Activated CD8-positive, alpha-beta memory T cell treated with anti-CD3 and anti-CD28 coated beads, Interleukin-2, amount 50 U/mL, for 1 hour (primary cell): Measurements from ENCODE around the gene COLEC11.
"Not testable (repeated sequence)": the region's sequence is repeated elsewhere in the genome, so short reads cannot be mapped to it uniquely, and the experiment has no call there.

Source experiments
- DNase-seq: peaks from one replicate; pipeline ENCODE4 v3.0.0-alpha.2; 2020; ENCODE audit errors: extremely low read depth

The COLEC11 gene

DNA sequence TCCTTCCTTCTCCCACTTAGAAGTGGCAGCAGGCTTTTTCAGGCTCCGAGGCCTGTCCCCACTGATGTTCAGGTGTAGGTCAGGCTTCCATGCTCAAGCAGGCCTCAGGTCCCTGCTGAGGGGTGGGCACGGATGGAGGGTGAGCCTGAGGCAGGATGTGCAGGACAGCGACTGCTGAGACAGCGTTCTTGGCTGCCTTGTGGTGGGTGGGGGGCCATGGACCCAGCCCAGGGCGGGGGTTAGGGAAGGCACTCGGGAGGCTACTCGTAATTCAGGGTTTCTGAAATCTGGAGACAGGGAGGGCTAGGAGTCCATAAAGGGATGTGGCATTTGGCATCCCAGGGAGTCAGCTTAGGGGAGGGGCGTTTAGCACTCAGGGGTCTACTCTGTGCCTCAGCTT is 30.3 kb downstream of the COLEC11 start:
- no peak for DNase-seq

DNA sequence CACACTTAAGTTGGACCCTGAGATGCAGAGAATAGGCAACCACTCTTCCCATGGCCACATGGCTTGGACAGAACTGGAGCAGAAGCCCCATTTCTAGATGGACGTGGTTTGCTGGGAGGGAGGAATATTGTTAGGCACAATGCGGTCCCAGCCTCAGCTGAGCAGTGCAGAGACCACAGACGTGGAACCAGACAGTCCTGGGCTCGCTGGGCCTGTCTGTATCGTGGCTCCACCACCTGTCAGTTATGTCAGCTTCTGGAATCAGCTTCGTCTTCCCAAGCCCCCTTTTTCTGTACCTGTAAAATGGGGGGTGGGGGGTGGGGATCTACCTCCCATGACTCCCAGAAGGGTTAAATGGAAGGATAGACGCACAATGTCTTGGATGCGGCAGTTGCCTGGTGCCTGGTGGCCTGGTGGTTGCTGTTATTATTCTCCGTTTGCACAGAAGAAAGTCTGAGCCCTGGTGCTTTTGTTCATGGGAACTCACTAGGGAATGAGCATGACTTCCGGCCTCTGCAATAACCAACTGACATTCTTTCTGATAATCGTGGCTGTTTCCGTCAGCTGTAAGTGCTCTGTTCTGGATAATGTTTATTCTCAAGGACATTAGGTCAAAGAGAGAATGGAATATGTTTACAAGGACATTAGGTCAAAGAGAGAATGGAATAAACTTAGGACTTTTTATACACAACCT is 31.4 kb downstream of the COLEC11 start:
- DNase-seq, result no peak

DNA sequence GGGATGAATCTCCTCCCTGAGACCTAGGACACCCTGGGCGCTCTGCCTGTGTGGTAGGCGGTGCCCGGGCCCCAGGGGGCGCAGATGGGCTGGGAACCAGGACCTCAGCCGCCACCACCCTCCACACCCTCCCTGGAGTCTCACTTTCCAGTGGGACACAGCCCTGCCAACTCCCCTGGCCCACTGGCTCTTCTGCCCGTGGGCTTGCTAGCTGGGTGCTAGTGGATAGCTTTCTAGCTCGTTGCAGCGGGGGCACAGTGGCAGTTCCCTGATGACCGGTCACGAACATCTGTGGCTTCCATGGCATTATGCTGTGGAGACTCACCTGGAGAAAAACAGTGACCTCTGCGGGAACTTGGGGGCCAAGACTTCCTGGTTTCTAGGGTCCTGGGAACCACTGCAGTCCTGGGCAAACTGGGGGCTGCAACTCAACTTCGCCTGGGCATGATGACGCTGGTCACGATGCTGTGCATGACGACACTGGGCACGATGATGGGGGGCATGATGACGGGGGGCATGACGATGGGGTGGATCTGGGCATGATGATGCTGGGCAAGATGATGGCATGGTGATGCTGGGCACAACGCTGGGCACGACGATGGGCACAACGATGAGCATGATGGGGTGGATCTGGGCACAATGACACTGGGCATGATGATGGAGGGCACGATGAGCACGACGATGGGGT is 32.0 kb downstream of the COLEC11 start:
- DNase-seq, result no peak

GRCh38 chr2:3627500-3628100 is 32.7 kb downstream of the COLEC11 start:
- no peak for DNase-seq

- DNase-seq, result no peak
Observed at GRCh38 chr2:3628241-3628679, 33.3 kb downstream of the COLEC11 start.

DNA sequence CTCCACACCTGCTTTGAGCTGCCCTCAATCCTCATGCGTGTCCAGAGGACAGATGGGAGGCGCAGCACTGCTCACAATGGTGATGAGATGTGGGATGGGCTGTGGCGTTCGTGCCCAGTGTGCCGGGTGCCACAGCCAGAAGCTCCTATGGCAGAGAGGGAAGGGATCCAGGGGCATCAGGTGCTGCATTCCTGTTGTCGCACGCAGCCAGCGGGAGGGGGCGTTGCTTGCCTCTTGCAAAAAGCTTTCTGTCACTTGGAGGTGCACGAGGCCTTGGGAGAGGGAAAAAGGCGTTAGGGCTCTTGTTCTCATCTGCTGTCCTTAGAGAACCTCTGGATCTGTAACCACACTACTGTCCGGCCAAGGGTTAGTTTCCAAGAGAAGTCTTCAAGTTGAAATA is 33.9 kb downstream of the COLEC11 start:
- no peak for DNase-seq

DNA sequence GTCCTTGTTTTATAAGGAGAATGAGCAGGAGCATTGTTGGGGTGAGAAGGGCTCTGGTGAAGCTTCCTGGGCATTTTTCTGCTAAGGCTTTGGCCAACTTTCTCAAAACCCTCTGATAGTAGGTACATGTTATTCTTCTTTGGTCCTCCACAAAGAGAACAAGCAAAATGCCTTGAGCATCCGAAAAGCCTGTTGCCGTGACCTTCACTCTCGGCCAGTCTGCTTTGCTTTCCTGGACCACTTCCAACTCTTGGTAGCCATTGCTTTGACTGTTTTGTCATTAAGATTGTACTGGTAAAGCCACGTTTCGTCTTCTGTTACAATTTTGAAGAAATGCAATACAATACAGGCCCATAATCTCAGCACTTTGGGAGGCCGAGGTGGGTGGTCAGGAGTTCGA is 35.7 kb downstream of the COLEC11 start:
- no peak for DNase-seq

GRCh38 chr2:3631161-3631850 is 36.4 kb downstream of the COLEC11 start:
- DNase-seq, result no peak

DNA sequence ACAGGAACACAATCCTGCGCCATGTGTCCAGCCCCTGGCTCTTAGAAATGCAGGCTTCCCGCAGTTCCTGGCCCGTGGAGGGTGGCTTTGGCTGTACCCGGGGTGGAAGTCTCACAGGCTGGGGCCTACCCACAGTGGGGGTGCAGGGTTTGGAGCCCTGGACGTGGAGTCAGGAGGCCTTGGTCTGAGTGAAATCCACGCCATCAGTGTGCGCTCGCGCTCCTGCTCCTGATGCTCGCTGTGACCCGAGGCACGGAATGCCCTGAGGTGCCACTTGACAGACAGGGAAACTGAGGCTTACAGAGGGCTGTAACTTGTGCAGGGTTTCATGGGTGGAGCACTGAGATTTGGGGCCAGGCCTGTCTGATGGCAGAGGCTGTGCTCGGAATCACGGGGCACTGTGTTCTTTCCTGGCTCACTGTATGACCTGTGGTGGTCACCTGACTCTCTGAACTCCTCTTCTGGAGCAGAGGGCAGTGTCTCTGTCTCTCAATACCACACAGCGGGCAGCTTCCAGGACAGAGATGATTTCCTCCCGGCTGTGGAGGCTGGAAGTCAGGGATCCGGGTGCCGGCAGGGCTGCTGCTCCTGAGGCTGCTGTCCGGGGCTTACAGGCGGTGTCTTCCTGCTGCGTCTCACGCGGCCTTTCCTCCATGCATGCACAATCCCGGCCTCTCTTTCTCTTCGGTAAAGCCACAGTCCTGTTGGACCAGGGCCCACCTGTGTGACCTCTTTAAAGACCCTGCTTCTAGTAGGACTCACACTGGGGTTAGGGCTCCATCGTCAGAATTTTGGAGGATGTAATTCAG is 37.1 kb downstream of the COLEC11 start:
- no peak for DNase-seq

DNA sequence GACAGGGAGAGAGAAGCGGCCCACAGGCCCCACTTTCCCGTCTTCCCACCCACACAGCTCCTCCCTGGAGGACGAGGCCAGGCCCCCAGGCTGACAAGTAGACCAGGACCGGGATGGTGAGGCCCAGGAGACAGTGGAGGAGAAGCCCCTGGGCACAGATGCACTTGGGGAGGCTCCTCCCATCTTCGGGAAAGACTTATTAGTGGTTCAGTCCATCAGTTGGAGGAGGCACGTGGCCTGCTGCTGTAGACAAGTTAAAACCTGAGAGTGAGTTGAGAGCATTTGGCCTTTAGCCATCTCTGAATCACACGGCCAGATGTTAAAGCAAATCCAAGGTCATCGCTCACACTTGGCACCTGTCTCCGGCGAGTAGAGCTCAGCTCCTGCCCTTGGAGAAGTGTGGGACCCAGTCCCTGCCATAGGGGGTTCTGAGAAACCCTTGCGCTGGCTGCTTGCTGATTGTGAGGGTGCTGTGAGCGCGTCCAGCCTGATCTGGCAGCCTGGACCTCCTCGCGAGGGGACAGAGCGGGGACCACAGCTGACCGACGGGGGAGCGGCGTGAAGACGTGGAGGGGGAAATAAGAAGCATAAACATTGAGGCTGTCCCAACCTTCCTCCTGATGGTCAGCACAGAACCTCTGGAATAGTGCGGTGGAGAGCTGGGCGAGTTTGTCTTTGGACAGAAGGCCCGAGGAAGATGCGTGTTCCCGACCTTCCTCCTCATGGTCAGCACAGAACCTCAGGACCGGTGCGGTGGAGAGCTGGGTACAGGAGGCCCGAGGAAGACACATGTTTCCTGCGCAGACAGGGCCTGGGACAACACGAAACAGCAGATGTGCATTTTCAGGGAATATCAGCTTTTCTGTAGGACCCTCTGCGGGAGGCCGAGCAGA is 38.4 kb downstream of the COLEC11 start:
- DNase-seq, result no peak

DNA sequence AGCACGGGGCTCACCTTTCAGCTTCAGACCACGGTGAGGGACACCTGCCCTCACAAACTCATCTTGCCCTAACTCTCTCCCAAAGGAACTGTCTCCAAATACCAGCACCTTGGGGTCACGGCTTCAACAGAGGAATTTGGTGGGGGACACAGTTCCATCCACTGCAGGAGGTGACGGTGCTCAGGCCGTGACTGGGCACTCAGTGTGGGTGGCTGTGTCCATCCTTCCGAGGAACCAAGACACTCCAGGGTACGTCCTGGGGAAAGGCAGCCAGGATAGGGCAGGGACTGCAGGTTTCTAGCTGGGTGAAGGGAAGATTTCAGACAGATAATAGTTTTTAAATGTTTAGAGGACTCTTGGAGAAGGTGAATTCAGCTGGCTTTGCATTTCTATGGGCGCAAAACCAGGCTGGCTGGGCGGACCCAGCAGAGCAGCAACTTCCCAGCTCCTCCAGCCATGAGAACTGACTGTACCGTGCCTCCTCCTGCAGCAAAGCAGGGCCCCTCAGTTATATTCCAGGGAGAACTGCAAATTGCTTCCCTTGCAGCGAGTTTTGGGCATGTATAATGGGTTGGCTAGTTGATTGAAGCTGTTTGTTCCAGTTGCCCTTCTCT is 39.2 kb downstream of the COLEC11 start:
- DNase-seq, result no peak

- no peak for DNase-seq
Observed at GRCh38 chr2:3634596-3635121, 39.7 kb downstream of the COLEC11 start.

DNA sequence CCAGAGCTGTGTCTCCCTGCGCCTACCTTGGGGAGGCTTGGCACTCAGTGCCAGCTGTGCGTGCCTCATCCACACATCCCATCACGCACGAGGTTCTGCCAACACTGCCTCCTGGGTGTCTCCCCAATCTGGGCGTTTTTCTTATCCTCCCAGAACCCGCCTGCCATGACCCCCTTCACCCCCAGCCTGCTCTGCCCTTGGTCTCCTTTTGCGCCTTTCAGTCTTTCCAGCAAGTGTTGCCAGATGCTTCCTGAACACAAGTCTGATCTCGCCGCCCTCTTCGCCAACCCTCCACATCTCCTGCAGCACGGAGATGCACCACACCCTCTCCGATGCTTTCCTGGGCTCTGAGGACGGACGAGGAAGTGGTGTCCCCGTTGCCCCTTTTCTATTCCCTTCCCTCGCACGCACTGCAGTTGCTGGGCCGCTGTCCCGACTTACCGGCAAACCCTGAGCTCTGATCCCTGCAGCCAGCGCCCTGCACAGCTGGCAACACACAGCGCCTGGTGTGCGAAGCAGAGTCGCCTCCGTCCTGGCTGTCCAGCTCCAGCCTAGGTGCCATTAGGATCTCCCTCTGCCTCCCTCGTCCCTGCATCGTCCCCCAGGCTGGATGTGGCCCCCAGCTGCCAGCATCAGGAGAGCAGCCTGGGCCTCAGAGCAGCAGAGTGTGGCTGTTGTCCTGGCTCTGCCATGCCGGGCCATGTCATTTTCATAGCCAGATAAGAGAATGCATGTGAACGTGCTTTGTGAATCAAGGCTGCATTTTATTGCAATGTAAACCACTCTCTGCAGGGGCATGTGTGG is 40.5 kb downstream of the COLEC11 start:
- DNase-seq, result no peak

DNA sequence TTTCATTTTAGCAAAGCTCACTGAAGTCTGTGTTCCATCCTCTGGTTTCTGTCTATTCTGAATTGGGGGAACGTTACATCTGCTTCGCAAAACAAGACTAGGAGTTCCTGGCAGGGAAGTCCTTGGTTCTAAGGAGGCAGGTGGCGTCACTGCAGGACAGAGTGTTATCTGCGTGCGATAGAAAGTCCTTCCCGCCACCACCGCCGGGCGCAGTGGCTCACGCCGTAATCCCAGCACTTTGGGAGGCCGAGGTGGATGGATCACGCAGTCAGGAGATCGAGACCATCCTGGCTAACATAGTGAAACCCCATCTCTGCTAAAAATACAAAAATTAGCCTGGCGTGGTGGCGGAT is 41.0 kb downstream of the COLEC11 start:
- not testable (repeated sequence) for DNase-seq

DNA sequence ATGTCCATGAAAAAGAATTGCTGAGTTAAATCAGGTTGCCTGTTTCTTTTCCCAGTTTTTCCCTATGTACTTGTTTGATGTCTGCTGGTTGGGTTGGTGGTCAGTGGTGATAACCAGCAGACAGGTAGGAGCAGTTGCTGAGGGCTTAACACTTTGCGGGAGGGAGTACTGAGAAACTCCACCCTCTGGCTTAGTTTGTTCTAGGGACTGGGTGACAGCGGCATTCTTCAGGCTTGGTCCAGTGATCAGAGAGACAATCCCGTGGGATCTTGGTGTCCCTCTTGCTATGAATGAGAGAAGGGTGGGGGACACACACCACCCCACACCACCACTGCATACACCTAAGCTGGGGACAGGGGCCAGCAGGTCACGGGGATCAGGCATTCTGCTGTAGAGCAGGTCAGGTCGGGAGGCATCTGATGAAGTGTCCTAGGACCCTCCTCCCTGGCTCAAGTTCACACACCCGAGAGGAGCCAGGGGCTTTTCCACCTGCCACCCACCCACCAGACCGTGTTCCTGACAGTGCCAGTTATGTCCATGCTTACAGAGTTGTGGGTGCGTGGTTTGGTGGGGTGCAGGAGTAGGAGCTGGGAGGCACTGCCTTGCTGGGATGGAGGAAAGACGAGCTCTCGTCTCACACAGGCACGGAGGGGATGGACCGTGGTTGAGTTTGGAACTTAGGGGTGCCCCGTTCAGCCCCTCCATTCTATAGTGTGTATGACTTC is 41.8 kb downstream of the COLEC11 start:
- no peak for DNase-seq

DNA sequence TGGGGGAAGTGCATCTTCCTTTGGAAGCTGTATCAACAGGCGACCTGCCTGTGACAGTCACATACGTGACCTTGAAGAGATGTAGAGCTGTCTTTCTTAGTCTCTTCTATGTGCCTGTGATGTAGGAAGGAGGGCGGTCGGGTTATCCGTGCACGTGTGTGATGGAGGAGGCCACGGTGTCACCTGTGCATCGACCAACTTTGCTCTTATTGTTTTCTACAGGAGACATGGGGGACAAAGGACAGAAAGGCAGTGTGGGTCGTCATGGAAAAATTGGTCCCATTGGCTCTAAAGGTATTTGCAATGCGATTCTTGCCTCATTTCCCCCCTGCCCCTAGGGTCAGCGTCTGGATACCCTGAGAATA is 42.4 kb downstream of the COLEC11 start:
- DNase-seq, result no peak

DNA sequence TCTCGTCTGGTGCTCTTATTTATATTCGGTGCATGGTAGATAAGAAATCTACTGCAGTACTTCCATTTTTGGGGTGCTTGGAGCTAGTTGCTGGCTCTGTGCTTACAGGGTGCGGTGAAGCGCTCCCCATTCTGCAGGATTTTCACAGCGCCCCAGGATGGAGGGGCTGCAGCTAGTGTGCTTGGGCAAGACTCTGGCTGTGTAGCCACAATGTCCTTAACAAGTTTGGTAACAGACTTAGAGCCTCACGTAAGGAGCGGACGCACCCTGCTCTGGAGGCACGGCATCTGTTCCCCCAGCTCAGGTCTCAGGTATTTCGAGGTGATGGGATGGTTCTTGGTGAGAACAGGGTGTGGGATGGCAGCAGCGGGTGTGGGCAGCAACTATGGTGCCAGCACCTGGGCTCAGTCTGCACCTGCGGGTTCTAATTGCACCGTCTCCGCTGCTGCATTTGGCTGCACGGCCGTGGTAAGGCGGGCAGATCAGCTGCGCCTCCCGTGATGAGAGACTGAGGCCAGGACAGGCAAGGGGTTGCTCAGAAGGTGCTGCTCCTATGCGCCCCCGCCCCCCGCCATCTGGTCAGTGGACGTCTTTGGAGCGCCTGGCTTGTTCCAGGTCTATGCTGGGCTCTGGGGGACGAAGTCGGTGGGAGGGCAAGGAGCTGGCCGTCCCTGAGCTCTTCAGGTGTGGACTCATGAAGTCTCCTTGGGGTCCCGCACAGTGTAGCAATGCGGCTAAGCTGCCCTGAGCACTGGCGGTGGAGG is 43.0 kb downstream of the COLEC11 start:
- DNase-seq, result no peak

- no peak for DNase-seq
Observed at GRCh38 chr2:3638456-3638810, 43.5 kb downstream of the COLEC11 start.
